GM23338 (cell line): ENCODE data around the gene MYO5B. TPM values are rescaled to one million over a fixed set of nuclear protein-coding genes. Genes with fewer than 3 reads are reported as not detected.
A peak's percentile ranks its signal among the peaks of the same experiment; 100 is the strongest.

Experiments used
- ATAC-seq: fragments of 200-7000 bp; cut with Tn5 transposase; 3 replicates; pipeline ENCODE4 v1.9.1; 2020
- DNase-seq: peaks from one replicate; pipeline ENCODE4 v3.0.0-alpha.2; 2015; ENCODE audit warnings: low spot score
- H2AFZ ChIP-seq: fragments of 200-600 bp; sonication (generic); 2 replicates; pipeline ENCODE4 v1.8.0; 2016; ENCODE audit warnings: antibody characterized with exemption, mild to moderate bottlenecking, moderate library complexity
- H3F3A ChIP-seq: fragments of 200-600 bp; sonication (generic); replicated peaks from 2 replicates; pipeline ENCODE4 v1.8.0; 2017; ENCODE audit warnings: antibody characterized with exemption, mixed run types, low read depth
- H3K27ac ChIP-seq: fragments of 200-600 bp; sonication (generic); 2 replicates; pipeline ENCODE4 v1.6.1; 2016; ENCODE audit warnings: low read depth
- H3K27me3 ChIP-seq: fragments of 200-600 bp; sonication (generic); 2 replicates; pipeline ENCODE4 v1.8.0; 2016; ENCODE audit warnings: mild to moderate bottlenecking, mixed run types, moderate library complexity; ENCODE audit not compliant: insufficient read depth
- H3K36me3 ChIP-seq: fragments of 200-600 bp; sonication (generic); 2 replicates; pipeline ENCODE4 v1.8.0; 2016; ENCODE audit warnings: mild to moderate bottlenecking; ENCODE audit not compliant: insufficient read depth
- H3K4me1 ChIP-seq: fragments of 200-600 bp; sonication (generic); 2 replicates; pipeline ENCODE4 v1.8.0; 2016; ENCODE audit warnings: mild to moderate bottlenecking, moderate library complexity; ENCODE audit not compliant: insufficient read depth
- H3K4me2 ChIP-seq: fragments of 200-600 bp; sonication (generic); 2 replicates; pipeline ENCODE4 v1.7.1; 2017; ENCODE audit warnings: mixed run types
- H3K4me3 ChIP-seq: fragments of 200-600 bp; sonication (generic); 2 replicates; pipeline ENCODE4 v1.6.1; 2016; ENCODE audit warnings: mixed run types
- H3K79me2 ChIP-seq: fragments of 200-600 bp; sonication (generic); replicated peaks from 2 replicates; pipeline ENCODE4 v1.8.0; 2017; ENCODE audit warnings: mild to moderate bottlenecking; ENCODE audit not compliant: insufficient read depth
- H3K9me2 ChIP-seq: fragments of 200-600 bp; sonication (generic); 2 replicates; pipeline ENCODE4 v1.8.0; 2017; ENCODE audit not compliant: insufficient read depth
- H4K20me1 ChIP-seq: fragments of 200-600 bp; sonication (generic); replicated peaks from 2 replicates; pipeline ENCODE4 v1.8.0; 2017; ENCODE audit warnings: mild to moderate bottlenecking; ENCODE audit not compliant: insufficient read depth
- H3K27ac Mint-ChIP-seq: 2 replicates; pipeline ENCODE4 v1.8.0; 2020; ENCODE audit warnings: inconsistent platforms, mild to moderate bottlenecking, moderate library complexity, mixed read lengths
- H3K27me3 Mint-ChIP-seq: 3 replicates; pipeline ENCODE4 v1.8.0; 2022; ENCODE audit warnings: low read depth, mild to moderate bottlenecking, moderate library complexity, mixed read lengths, inconsistent platforms; ENCODE audit not compliant: insufficient read depth, poor library complexity
- H3K36me3 Mint-ChIP-seq: 3 replicates; pipeline ENCODE4 v1.8.0; 2021; ENCODE audit warnings: low read depth, mild to moderate bottlenecking, inconsistent platforms, moderate library complexity, mixed read lengths
- H3K4me1 Mint-ChIP-seq: 3 replicates; pipeline ENCODE4 v1.8.0; 2020; ENCODE audit warnings: mild to moderate bottlenecking, inconsistent platforms, mixed read lengths
- H3K4me3 Mint-ChIP-seq: 3 replicates; pipeline ENCODE4 v1.8.0; 2021; ENCODE audit warnings: moderate library complexity, mild to moderate bottlenecking, inconsistent platforms, mixed read lengths
- H3K9me3 Mint-ChIP-seq: 3 replicates; pipeline ENCODE4 v1.8.0; 2020; ENCODE audit warnings: moderate library complexity, mild to moderate bottlenecking, inconsistent platforms, mixed read lengths
- CREB1 ChIP-seq: fragments of 250-450 bp; sonication (Bioruptor Pico); IDR thresholded peaks from 2 replicates; pipeline ENCODE4 v1.5.0; 2020; ENCODE audit warnings: low read depth, mild to moderate bottlenecking, moderate library complexity
- EZH2 ChIP-seq: fragments of 200-600 bp; sonication (generic); IDR thresholded peaks from one replicate; pipeline ENCODE4 v1.8.0; 2017; ENCODE audit warnings: antibody characterized with exemption, mild to moderate bottlenecking, low read depth; ENCODE audit not compliant: unreplicated experiment
- EZH2phosphoT487 ChIP-seq: fragments of 200-600 bp; sonication (generic); IDR thresholded peaks from one replicate; pipeline ENCODE4 v1.8.1; 2018; ENCODE audit warnings: antibody characterized with exemption; ENCODE audit not compliant: unreplicated experiment
- JUNB ChIP-seq: IDR thresholded peaks from one replicate; pipeline ENCODE4 v1.6.1; 2016; ENCODE audit warnings: antibody characterized with exemption; ENCODE audit not compliant: unreplicated experiment
- NANOG ChIP-seq: IDR thresholded peaks from 2 replicates; pipeline ENCODE4 v1.6.1; 2016; ENCODE audit warnings: antibody characterized with exemption, borderline replicate concordance
- POLR2AphosphoS5 ChIP-seq: IDR thresholded peaks from 2 replicates; pipeline ENCODE4 v1.6.1; 2016; ENCODE audit warnings: antibody characterized with exemption, low read depth
- STAT1 ChIP-seq: IDR thresholded peaks from one replicate; pipeline ENCODE4 v1.6.1; 2016; ENCODE audit warnings: antibody characterized with exemption; ENCODE audit not compliant: unreplicated experiment
- ZNF114 ChIP-seq: fragments of 250-450 bp; sonication (Bioruptor Pico); IDR thresholded peaks from 2 replicates; pipeline ENCODE4 v1.5.0; 2020; ENCODE audit warnings: mild to moderate bottlenecking, moderate library complexity
- ZNF331 ChIP-seq: fragments of 250-450 bp; sonication (Bioruptor Pico); IDR thresholded peaks from 2 replicates; pipeline ENCODE4 v1.5.0; 2020; ENCODE audit warnings: low read depth, mild to moderate bottlenecking, moderate library complexity
- polyA plus RNA-seq: library from polyadenylated mRNA; unstranded; fragments of >200 nt; fragmentation: Nextera tagmentation; extraction: Ambion mirVana; gene quantifications from 2 replicates; pipeline ENCODE4 v1.2.1, GENCODE V29; 2016
- total RNA-seq: library from RNA; depleted of rRNA; stranded (reverse); fragments of >200 nt; shearing (Covaris generic); gene quantifications from 2 replicates; pipeline ENCODE4 v1.2.3, GENCODE V29; 2014
- TF ChIP-seq, protein P1 (sequence below): IDR thresholded peaks from one replicate; pipeline ENCODE4 v1.6.1; 2018; ENCODE audit warnings: antibody characterized with exemption; ENCODE audit not compliant: unreplicated experiment
- TF ChIP-seq, protein P2 (sequence below), 2 experiments: fragments of 200-600 bp in 1 of 2; sonication (generic) in 1 of 2; conservative IDR thresholded peaks; 2 replicates each; pipeline versions ENCODE4 v1.5.1 to v1.6.1; 2016 to 2017; ENCODE audit warnings: antibody characterized with exemption in 2 of 2, low read depth in 2 of 2, mild to moderate bottlenecking in 2 of 2, moderate library complexity in 1 of 2
- TF ChIP-seq, protein P3 (sequence below): fragments of 250-450 bp; sonication (Bioruptor Pico); IDR thresholded peaks from 2 replicates; pipeline ENCODE4 v1.5.0; 2020; ENCODE audit warnings: mild to moderate bottlenecking, moderate library complexity
- TF ChIP-seq, protein P4 (sequence below): IDR thresholded peaks from 2 replicates; pipeline ENCODE4 v1.6.1; 2016; ENCODE audit warnings: antibody characterized with exemption

Gene MYO5B
- total and polyA plus RNA-seq, 2 experiments from 2014 or later = 3.2 to 19.1 TPM

DNA sequence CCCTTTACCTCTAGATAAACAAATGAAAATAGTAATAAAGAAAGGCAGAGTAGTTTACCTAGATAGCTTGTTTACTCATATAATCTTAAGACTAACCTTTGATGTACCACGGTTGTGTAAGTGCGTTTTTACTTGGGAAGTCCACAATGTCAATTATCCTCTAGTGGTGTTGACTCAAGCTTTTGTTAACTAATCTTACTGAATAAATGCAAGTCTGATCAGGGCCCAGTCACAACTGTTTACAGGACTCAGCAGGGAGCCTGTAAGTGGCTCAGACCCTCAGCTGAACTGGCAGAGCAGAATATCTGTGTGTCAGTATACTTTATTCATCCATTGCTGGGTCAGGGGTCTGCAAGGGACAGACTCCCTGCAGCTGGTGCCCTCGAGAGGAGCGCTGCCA lies 283.5 kb downstream of the MYO5B start:
- H3K9me2 ChIP-seq = no peaks in the 10 kb centered on the region
- H3K4me2 ChIP-seq = no peak overlapping the region
- ATAC-seq = peak; percentile 25; the same call in 1 of the 3 replicates
- no peak overlapping the region for H3K27ac ChIP-seq
- H4K20me1 ChIP-seq = no peaks in the 10 kb centered on the region
- Mint-ChIP-seq H3K27me3 (peaks cover 22% of the 10 kb centered on the region), H3K4me3 (no peak overlapping the region), H3K4me1 (peaks cover 25% of the 10 kb centered on the region), H3K27ac (no peak overlapping the region), H3K36me3 (peaks cover 13% of the 10 kb centered on the region; the same call in 2 of the 3 replicates), H3K9me3 (peaks cover 18% of the 10 kb centered on the region; the same call in 2 of the 3 replicates)
- H3F3A ChIP-seq = no peaks in the 10 kb centered on the region
- H3K79me2 ChIP-seq = no peaks in the 10 kb centered on the region
- no peaks in the 10 kb centered on the region; the same call in 1 of the 2 replicates for H3K4me1 ChIP-seq
- H2AFZ ChIP-seq = no peak overlapping the region
- peaks cover 6% of the 10 kb centered on the region; the same call in 1 of the 2 replicates for H3K36me3 ChIP-seq
- no peak overlapping the region for H3K4me3 ChIP-seq
- no peak for DNase-seq
- TF ChIP-seq, protein P1, sequence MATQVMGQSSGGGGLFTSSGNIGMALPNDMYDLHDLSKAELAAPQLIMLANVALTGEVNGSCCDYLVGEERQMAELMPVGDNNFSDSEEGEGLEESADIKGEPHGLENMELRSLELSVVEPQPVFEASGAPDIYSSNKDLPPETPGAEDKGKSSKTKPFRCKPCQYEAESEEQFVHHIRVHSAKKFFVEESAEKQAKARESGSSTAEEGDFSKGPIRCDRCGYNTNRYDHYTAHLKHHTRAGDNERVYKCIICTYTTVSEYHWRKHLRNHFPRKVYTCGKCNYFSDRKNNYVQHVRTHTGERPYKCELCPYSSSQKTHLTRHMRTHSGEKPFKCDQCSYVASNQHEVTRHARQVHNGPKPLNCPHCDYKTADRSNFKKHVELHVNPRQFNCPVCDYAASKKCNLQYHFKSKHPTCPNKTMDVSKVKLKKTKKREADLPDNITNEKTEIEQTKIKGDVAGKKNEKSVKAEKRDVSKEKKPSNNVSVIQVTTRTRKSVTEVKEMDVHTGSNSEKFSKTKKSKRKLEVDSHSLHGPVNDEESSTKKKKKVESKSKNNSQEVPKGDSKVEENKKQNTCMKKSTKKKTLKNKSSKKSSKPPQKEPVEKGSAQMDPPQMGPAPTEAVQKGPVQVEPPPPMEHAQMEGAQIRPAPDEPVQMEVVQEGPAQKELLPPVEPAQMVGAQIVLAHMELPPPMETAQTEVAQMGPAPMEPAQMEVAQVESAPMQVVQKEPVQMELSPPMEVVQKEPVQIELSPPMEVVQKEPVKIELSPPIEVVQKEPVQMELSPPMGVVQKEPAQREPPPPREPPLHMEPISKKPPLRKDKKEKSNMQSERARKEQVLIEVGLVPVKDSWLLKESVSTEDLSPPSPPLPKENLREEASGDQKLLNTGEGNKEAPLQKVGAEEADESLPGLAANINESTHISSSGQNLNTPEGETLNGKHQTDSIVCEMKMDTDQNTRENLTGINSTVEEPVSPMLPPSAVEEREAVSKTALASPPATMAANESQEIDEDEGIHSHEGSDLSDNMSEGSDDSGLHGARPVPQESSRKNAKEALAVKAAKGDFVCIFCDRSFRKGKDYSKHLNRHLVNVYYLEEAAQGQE = no peak
- TF ChIP-seq NANOG = no peak
- TF ChIP-seq EZH2phosphoT487 = no peak
- TF ChIP-seq, protein P2, sequence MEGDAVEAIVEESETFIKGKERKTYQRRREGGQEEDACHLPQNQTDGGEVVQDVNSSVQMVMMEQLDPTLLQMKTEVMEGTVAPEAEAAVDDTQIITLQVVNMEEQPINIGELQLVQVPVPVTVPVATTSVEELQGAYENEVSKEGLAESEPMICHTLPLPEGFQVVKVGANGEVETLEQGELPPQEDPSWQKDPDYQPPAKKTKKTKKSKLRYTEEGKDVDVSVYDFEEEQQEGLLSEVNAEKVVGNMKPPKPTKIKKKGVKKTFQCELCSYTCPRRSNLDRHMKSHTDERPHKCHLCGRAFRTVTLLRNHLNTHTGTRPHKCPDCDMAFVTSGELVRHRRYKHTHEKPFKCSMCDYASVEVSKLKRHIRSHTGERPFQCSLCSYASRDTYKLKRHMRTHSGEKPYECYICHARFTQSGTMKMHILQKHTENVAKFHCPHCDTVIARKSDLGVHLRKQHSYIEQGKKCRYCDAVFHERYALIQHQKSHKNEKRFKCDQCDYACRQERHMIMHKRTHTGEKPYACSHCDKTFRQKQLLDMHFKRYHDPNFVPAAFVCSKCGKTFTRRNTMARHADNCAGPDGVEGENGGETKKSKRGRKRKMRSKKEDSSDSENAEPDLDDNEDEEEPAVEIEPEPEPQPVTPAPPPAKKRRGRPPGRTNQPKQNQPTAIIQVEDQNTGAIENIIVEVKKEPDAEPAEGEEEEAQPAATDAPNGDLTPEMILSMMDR (conservative IDR thresholded peaks at IDR 0.05; ENCODE audit: low read depth in 2 of 2) = no peak
- TF ChIP-seq ZNF331 (CRISPR knock-in tag) = no peak
- TF ChIP-seq, protein P3, sequence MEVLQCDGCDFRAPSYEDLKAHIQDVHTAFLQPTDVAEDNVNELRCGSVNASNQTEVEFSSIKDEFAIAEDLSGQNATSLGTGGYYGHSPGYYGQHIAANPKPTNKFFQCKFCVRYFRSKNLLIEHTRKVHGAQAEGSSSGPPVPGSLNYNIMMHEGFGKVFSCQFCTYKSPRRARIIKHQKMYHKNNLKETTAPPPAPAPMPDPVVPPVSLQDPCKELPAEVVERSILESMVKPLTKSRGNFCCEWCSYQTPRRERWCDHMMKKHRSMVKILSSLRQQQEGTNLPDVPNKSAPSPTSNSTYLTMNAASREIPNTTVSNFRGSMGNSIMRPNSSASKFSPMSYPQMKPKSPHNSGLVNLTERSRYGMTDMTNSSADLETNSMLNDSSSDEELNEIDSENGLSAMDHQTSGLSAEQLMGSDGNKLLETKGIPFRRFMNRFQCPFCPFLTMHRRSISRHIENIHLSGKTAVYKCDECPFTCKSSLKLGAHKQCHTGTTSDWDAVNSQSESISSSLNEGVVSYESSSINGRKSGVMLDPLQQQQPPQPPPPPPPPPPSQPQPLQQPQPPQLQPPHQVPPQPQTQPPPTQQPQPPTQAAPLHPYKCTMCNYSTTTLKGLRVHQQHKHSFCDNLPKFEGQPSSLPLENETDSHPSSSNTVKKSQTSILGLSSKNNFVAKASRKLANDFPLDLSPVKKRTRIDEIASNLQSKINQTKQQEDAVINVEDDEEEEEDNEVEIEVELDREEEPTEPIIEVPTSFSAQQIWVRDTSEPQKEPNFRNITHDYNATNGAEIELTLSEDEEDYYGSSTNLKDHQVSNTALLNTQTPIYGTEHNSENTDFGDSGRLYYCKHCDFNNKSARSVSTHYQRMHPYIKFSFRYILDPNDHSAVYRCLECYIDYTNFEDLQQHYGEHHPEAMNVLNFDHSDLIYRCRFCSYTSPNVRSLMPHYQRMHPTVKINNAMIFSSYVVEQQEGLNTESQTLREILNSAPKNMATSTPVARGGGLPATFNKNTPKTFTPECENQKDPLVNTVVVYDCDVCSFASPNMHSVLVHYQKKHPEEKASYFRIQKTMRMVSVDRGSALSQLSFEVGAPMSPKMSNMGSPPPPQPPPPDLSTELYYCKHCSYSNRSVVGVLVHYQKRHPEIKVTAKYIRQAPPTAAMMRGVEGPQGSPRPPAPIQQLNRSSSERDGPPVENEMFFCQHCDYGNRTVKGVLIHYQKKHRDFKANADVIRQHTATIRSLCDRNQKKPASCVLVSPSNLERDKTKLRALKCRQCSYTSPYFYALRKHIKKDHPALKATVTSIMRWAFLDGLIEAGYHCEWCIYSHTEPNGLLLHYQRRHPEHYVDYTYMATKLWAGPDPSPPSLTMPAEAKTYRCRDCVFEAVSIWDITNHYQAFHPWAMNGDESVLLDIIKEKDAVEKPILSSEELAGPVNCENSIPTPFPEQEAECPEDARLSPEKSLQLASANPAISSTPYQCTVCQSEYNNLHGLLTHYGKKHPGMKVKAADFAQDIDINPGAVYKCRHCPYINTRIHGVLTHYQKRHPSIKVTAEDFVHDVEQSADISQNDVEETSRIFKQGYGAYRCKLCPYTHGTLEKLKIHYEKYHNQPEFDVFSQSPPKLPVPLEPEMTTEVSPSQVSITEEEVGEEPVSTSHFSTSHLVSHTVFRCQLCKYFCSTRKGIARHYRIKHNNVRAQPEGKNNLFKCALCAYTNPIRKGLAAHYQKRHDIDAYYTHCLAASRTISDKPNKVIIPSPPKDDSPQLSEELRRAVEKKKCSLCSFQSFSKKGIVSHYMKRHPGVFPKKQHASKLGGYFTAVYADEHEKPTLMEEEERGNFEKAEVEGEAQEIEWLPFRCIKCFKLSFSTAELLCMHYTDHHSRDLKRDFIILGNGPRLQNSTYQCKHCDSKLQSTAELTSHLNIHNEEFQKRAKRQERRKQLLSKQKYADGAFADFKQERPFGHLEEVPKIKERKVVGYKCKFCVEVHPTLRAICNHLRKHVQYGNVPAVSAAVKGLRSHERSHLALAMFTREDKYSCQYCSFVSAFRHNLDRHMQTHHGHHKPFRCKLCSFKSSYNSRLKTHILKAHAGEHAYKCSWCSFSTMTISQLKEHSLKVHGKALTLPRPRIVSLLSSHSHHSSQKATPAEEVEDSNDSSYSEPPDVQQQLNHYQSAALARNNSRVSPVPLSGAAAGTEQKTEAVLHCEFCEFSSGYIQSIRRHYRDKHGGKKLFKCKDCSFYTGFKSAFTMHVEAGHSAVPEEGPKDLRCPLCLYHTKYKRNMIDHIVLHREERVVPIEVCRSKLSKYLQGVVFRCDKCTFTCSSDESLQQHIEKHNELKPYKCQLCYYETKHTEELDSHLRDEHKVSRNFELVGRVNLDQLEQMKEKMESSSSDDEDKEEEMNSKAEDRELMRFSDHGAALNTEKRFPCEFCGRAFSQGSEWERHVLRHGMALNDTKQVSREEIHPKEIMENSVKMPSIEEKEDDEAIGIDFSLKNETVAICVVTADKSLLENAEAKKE = no peak
- no peak for TF ChIP-seq CREB1 (CRISPR knock-in tag)
- no peak for TF ChIP-seq JUNB
- no peak for TF ChIP-seq POLR2AphosphoS5
- TF ChIP-seq, protein P4, sequence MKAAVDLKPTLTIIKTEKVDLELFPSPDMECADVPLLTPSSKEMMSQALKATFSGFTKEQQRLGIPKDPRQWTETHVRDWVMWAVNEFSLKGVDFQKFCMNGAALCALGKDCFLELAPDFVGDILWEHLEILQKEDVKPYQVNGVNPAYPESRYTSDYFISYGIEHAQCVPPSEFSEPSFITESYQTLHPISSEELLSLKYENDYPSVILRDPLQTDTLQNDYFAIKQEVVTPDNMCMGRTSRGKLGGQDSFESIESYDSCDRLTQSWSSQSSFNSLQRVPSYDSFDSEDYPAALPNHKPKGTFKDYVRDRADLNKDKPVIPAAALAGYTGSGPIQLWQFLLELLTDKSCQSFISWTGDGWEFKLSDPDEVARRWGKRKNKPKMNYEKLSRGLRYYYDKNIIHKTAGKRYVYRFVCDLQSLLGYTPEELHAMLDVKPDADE = no peak
- TF ChIP-seq EZH2 = no peak
- no peak for TF ChIP-seq ZNF114
- no peak for TF ChIP-seq STAT1
- no peaks in the 10 kb centered on the region for H3K27me3 ChIP-seq
